ENCODE measurements around the gene RTBDN.

The RTBDN gene

GRCh38 chr19:12802267-12803106 lies 31.9 kb downstream of the RTBDN start:
- no peak for TF ChIP-seq ZFX (IDR thresholded peaks at IDR 0.05; ENCODE audit: borderline replicate concordance)
- TF ChIP-seq, protein P1, sequence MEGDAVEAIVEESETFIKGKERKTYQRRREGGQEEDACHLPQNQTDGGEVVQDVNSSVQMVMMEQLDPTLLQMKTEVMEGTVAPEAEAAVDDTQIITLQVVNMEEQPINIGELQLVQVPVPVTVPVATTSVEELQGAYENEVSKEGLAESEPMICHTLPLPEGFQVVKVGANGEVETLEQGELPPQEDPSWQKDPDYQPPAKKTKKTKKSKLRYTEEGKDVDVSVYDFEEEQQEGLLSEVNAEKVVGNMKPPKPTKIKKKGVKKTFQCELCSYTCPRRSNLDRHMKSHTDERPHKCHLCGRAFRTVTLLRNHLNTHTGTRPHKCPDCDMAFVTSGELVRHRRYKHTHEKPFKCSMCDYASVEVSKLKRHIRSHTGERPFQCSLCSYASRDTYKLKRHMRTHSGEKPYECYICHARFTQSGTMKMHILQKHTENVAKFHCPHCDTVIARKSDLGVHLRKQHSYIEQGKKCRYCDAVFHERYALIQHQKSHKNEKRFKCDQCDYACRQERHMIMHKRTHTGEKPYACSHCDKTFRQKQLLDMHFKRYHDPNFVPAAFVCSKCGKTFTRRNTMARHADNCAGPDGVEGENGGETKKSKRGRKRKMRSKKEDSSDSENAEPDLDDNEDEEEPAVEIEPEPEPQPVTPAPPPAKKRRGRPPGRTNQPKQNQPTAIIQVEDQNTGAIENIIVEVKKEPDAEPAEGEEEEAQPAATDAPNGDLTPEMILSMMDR (IDR thresholded peaks at IDR 0.05) = no peak
- peak overlapping the region; percentile 85 for H3K27ac ChIP-seq

- peak within 1 kb of the TSS; percentile 85 for H3K27ac ChIP-seq
- TF ChIP-seq, protein P1 (IDR thresholded peaks at IDR 0.05) = no peak
- TF ChIP-seq ZFX (IDR thresholded peaks at IDR 0.05; ENCODE audit: borderline replicate concordance) = no peak
Measured at GRCh38 chr19:12801466-12802266, 32.7 kb downstream of the RTBDN start, which contains the start of the genes PRDX2 and THSD8. Gene PRDX2 (minus strand): TSS chr19:12801800. CDS start chr19:12801261, 539 bp downstream. Gene THSD8 (plus strand): TSS chr19:12802069. CDS start chr19:12802072, 3 bp downstream.

- peak overlapping the region; percentile 85 for H3K27ac ChIP-seq
- TF ChIP-seq, protein P1 (IDR thresholded peaks at IDR 0.05) = no peak
- no peak for TF ChIP-seq ZFX (IDR thresholded peaks at IDR 0.05; ENCODE audit: borderline replicate concordance)
Measured at GRCh38 chr19:12800923-12801465, 33.4 kb downstream of the RTBDN start.

DNA sequence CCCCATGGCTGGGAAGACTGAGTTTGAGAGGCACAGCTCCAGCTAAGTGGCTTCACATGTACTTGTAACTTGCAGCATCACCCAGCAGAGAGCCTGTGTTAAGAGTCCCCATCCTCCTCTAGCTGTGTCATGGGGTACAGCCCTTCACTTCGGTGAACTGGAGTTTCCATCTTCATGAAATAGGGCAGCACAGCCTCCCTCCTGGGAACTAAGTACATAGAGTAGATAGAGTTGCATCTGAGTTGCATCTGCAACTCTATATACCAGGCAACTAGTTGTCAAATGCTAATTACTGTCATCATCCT lies 34.0 kb downstream of the RTBDN start:
- TF ChIP-seq ZFX (IDR thresholded peaks at IDR 0.05; ENCODE audit: borderline replicate concordance) = no peak
- TF ChIP-seq, protein P1 (IDR thresholded peaks at IDR 0.05) = no peak
- peak overlapping the region; percentile 85 for H3K27ac ChIP-seq

GRCh38 chr19:12799742-12800465 lies 34.5 kb downstream of the RTBDN start:
- peak overlapping the region; percentile 85 for H3K27ac ChIP-seq
- TF ChIP-seq ZFX (IDR thresholded peaks at IDR 0.05; ENCODE audit: borderline replicate concordance) = no peak

DNA sequence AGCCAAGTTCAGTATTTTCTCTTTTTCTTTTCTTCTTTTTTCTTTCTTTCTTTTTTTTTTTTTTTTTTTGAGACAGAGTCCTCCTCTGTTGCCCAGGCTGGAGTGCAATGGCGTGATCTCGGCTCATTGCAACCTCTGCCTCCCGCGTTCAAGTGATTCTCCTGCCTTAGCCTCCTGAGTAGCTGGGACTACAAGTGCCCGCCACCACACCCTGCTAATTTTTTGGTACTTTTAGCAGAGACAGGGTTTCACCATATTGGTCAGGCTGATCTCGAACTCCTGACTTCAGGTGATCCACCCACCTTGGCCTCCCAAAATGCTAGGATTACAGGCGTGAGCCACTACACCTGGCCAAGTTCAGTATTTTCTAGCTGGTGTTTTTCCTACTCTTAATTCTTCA lies 36.8 kb downstream of the RTBDN start:
- peak overlapping the region; percentile 98; the same call in 1 of the 2 replicates for H3K27ac ChIP-seq

DNA sequence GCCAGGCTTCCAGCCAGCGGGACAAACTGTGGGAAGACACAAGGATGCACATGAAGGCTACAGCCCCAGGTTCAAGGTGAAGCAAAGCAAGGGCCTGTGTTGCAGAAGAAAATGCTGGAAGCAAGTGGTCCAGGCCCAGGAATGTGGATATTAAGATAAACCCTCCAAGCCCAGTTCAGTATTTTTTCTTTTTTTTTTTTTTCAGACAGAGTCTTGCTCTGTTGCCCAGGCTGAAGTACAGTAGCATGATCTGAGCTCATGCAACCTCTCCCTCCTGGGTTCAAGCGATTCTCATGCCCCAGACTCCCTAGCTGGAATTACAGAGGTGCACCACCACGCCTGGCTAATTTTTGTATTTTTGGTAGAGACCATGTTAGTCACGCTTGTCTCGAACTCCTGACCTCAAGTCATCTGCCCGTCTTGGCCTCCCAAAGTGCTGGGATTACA lies 37.2 kb downstream of the RTBDN start:
- no peak for TF ChIP-seq ZFX (IDR thresholded peaks at IDR 0.05; ENCODE audit: borderline replicate concordance)
- TF ChIP-seq, protein P1 (IDR thresholded peaks at IDR 0.05) = no peak
- H3K27ac ChIP-seq = peak overlapping the region; percentile 98; the same call in 1 of the 2 replicates
